T-helper 1 cell treated with Interleukin-12 subunit alpha and Interleukin-12 subunit beta and Interleukin-4 antibody, amounts not matched to agents 30 μg/mL and 1 μg/mL, for 36 hours (primary cell): ENCODE measurements around the gene VASN.
"Not testable (repeated sequence)": the region's sequence is repeated elsewhere in the genome, so short reads cannot be mapped to it uniquely, and the experiment has no call there.

Experiments used
- H3K27ac Mint-ChIP-seq: one replicate; pipeline ENCODE4 v1.8.0; 2021; ENCODE audit warnings: mild to moderate bottlenecking, mixed read lengths
- H3K27me3 Mint-ChIP-seq: one replicate; pipeline ENCODE4 v1.8.0; 2021; ENCODE audit warnings: low read depth, mixed read lengths
- H3K36me3 Mint-ChIP-seq: one replicate; pipeline ENCODE4 v1.8.0; 2021; ENCODE audit warnings: low read depth, mixed read lengths
- H3K4me1 Mint-ChIP-seq: one replicate; pipeline ENCODE4 v1.8.0; 2021; ENCODE audit warnings: low read depth, mixed read lengths
- H3K4me3 Mint-ChIP-seq: one replicate; pipeline ENCODE4 v1.8.0; 2021; ENCODE audit warnings: mild to moderate bottlenecking, moderate library complexity, mixed read lengths
- H3K9me3 Mint-ChIP-seq: one replicate; pipeline ENCODE4 v1.8.0; 2021; ENCODE audit warnings: mixed read lengths

The VASN gene

DNA sequence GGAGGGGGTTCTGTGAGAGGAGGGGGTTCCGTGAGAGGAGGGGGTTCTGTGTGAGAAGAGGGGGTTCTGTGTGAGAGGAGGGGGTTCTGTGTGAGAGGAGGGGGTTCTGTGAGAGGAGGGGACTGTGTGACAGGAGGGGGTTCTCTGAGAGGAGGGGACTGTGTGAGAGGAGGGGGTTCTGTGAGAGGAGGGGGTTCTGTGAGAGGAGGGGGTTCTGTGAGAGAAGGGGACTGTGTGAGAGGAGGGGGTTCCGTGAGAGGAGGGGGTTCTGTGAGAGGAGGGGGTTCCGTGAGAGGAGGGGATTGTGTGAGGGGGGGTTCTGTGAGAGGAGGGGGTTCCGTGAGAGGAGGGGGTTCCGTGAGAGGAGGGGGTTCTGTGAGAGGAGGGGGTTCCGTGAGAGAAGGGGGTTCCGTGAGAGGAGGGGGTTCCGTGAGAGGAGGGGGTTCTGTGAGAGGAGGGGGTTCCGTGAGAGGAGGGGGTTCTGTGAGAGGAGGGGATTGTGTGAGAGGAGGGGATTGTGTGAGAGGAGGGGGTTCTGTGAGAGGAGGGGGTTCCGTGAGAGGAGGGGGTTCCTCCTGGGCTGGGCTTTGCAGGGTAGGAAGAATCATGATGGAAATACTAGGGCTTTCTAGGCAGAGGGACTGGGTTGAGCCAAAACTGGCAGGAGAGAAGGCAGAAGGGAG is 27.2 kb upstream of the VASN start:
- not testable (repeated sequence) for H3K9me3 Mint-ChIP-seq, H3K27me3 Mint-ChIP-seq, H3K36me3 Mint-ChIP-seq, H3K4me3 Mint-ChIP-seq, H3K4me1 Mint-ChIP-seq, H3K27ac Mint-ChIP-seq

- peaks cover 2% of the 10 kb centered on the region for H3K4me1 Mint-ChIP-seq
- peaks cover 3% of the 10 kb centered on the region for H3K36me3 Mint-ChIP-seq
- no peaks in the 10 kb centered on the region for H3K27me3 Mint-ChIP-seq
- H3K27ac Mint-ChIP-seq, result no peak overlapping the region
- no peak overlapping the region for H3K4me3 Mint-ChIP-seq
- no peaks in the 10 kb centered on the region for H3K9me3 Mint-ChIP-seq
Measured at GRCh38 chr16:4344983-4345835, 26.4 kb upstream of the VASN start.

GRCh38 chr16:4345836-4346781 is 25.5 kb upstream of the VASN start:
- H3K27me3 Mint-ChIP-seq, result no peaks in the 10 kb centered on the region
- no peak overlapping the region for H3K4me3 Mint-ChIP-seq
- H3K27ac Mint-ChIP-seq, result no peak overlapping the region
- peaks cover 5% of the 10 kb centered on the region for H3K4me1 Mint-ChIP-seq
- H3K9me3 Mint-ChIP-seq, result no peaks in the 10 kb centered on the region
- peaks cover 3% of the 10 kb centered on the region for H3K36me3 Mint-ChIP-seq

DNA sequence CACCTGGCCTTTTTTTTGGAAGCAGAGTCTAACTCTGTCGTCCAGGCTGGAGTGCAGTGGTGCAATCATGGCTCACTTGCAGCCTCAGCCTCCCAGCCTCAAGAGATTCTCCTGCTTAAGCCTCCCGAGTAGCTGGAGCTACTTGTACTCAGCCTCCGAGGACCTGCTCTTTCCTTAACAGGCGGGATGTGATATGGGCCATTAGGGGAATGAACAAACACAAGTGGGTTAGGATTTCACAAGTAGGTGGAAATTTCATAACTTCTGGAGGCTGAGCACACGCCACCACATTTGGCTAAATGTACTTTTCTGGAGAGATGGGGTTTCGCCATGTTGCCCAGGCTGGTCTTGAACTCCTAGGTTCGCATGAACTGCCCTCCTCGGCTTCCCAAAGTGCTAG is 24.6 kb upstream of the VASN start:
- Mint-ChIP-seq H3K4me1 (peaks cover 12% of the 10 kb centered on the region), H3K27ac (no peak overlapping the region), H3K4me3 (no peak overlapping the region), H3K27me3 (no peaks in the 10 kb centered on the region), H3K36me3 (peaks cover 3% of the 10 kb centered on the region), H3K9me3 (no peaks in the 10 kb centered on the region)

- no peak overlapping the region for H3K4me3 Mint-ChIP-seq
- peaks cover 3% of the 10 kb centered on the region for H3K36me3 Mint-ChIP-seq
- H3K27ac Mint-ChIP-seq, result no peak overlapping the region
- H3K9me3 Mint-ChIP-seq, result no peaks in the 10 kb centered on the region
- no peaks in the 10 kb centered on the region for H3K27me3 Mint-ChIP-seq
- H3K4me1 Mint-ChIP-seq, result peaks cover 12% of the 10 kb centered on the region
Measured at GRCh38 chr16:4347765-4348509, 23.7 kb upstream of the VASN start.

DNA sequence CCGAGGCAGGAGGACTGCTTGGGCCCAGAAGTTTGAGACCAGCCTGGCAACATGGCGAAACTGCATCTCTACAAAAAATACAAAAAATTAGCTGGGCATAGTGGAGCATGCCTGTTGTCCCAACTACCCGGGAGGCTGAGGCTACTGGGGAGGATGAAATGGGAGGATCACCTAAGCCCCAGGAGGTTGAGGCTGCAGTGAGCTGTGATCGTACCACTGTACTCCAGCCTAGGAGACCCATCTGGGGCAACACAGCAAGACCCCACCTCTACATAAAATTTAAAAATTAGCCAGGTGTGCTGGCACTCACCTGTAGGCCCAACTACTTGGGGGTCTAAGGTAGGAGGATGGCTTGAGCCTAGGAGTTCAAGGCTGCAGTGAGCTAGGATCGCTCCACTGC is 22.3 kb upstream of the VASN start:
- Mint-ChIP-seq H3K4me1 (peaks cover 12% of the 10 kb centered on the region), H3K27me3 (no peaks in the 10 kb centered on the region), H3K36me3 (peaks cover 7% of the 10 kb centered on the region), H3K9me3 (no peaks in the 10 kb centered on the region), H3K27ac (no peak overlapping the region), H3K4me3 (no peak overlapping the region)

GRCh38 chr16:4350365-4350786 is 21.3 kb upstream of the VASN start:
- Mint-ChIP-seq H3K36me3 (peaks cover 12% of the 10 kb centered on the region), H3K9me3 (no peaks in the 10 kb centered on the region), H3K4me1 (peaks cover 10% of the 10 kb centered on the region), H3K27me3 (no peaks in the 10 kb centered on the region), H3K4me3 (peak overlapping the region; percentile 92), H3K27ac (peak overlapping the region; percentile 85)

GRCh38 chr16:4350787-4351659 is 20.6 kb upstream of the VASN start, which contains the start of gene PAM16:
TSS of gene PAM16 (minus strand) at chr16:4351321. CDS start at chr16:4351234, 87 bp downstream.
- Mint-ChIP-seq H3K27me3 (no peaks in the 10 kb centered on the region), H3K4me1 (peaks cover 10% of the 10 kb centered on the region), H3K9me3 (no peaks in the 10 kb centered on the region), H3K27ac (peak within 1 kb of the TSS; percentile 89), H3K4me3 (peak within 1 kb of the TSS; percentile 92), H3K36me3 (peaks cover 12% of the 10 kb centered on the region)

GRCh38 chr16:4351880-4352279 is 19.8 kb upstream of the VASN start:
- peak overlapping the region; percentile 40 for H3K4me3 Mint-ChIP-seq
- no peak overlapping the region for H3K27ac Mint-ChIP-seq
- H3K27me3 Mint-ChIP-seq, result no peaks in the 10 kb centered on the region
- peaks cover 12% of the 10 kb centered on the region for H3K36me3 Mint-ChIP-seq
- H3K9me3 Mint-ChIP-seq, result no peaks in the 10 kb centered on the region
- peaks cover 10% of the 10 kb centered on the region for H3K4me1 Mint-ChIP-seq

GRCh38 chr16:4352843-4353242 is 18.8 kb upstream of the VASN start:
- H3K27me3 Mint-ChIP-seq, result no peaks in the 10 kb centered on the region
- peaks cover 10% of the 10 kb centered on the region for H3K4me1 Mint-ChIP-seq
- H3K27ac Mint-ChIP-seq, result no peak overlapping the region
- H3K9me3 Mint-ChIP-seq, result no peaks in the 10 kb centered on the region
- H3K4me3 Mint-ChIP-seq, result no peak overlapping the region
- H3K36me3 Mint-ChIP-seq, result peaks cover 12% of the 10 kb centered on the region

- no peak overlapping the region for H3K4me3 Mint-ChIP-seq
- no peaks in the 10 kb centered on the region for H3K9me3 Mint-ChIP-seq
- H3K36me3 Mint-ChIP-seq, result peaks cover 9% of the 10 kb centered on the region
- H3K27me3 Mint-ChIP-seq, result no peaks in the 10 kb centered on the region
- peaks cover 10% of the 10 kb centered on the region for H3K4me1 Mint-ChIP-seq
- H3K27ac Mint-ChIP-seq, result no peak overlapping the region
Measured at GRCh38 chr16:4353675-4354074, 18.0 kb upstream of the VASN start.

- peaks cover 10% of the 10 kb centered on the region for H3K4me1 Mint-ChIP-seq
- no peak overlapping the region for H3K27ac Mint-ChIP-seq
- no peaks in the 10 kb centered on the region for H3K27me3 Mint-ChIP-seq
- no peak overlapping the region for H3K4me3 Mint-ChIP-seq
- no peaks in the 10 kb centered on the region for H3K9me3 Mint-ChIP-seq
- peaks cover 14% of the 10 kb centered on the region for H3K36me3 Mint-ChIP-seq
Measured at GRCh38 chr16:4354512-4355409, 16.9 kb upstream of the VASN start.
